SIG-M5 treated with dmso at 0.1 percent for 504 hours (cell line): Measurements from ENCODE around the gene DLG2.

ENCODE experiments used
- DNase-seq: peaks from one replicate; lab custom pipeline; 2025; ENCODE audit not compliant: unreplicated experiment; lab: John Stamatoyannopoulos, UW

Gene DLG2

DNA sequence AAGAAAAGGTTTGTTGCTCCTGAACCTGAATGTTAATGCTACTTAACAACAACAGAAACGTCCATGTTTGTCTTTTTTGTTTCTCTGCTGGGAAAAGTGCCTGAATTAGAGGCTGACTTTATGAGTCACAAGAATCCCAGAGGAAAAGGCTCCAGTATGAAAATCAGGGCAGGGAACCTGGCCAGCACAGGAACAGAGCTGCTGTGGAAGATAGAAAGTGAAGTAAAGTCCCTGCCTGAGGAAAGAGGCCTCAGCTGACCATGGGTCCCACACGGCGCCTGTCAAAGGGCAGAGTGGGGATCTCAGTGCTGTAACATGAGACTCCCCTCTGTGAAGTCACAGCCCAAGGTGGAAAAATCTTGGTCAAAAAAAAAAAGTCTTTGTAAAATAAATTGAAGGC lies 1708.7 kb downstream of the DLG2 start:
- no peak for DNase-seq

DNA sequence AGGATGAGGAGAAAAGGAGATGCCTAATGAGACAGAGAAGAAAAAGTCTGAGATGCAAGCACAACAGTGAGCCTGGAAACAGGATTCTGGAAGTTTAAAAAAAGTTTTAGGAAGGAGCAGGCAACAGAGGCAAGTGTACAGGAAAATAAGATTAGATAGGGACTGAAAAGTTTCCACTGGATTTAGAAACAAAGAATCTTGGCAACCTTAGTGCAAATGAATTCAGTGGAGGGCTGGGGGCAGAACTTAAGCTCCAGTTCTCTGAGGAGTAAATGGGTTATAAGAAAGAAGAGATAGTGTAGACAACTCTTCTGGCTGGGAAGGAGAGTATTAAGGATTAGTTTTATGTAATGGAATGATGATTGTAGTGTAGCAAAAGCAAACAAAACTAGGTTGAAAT lies 1712.1 kb downstream of the DLG2 start:
- DNase-seq = no peak

DNA sequence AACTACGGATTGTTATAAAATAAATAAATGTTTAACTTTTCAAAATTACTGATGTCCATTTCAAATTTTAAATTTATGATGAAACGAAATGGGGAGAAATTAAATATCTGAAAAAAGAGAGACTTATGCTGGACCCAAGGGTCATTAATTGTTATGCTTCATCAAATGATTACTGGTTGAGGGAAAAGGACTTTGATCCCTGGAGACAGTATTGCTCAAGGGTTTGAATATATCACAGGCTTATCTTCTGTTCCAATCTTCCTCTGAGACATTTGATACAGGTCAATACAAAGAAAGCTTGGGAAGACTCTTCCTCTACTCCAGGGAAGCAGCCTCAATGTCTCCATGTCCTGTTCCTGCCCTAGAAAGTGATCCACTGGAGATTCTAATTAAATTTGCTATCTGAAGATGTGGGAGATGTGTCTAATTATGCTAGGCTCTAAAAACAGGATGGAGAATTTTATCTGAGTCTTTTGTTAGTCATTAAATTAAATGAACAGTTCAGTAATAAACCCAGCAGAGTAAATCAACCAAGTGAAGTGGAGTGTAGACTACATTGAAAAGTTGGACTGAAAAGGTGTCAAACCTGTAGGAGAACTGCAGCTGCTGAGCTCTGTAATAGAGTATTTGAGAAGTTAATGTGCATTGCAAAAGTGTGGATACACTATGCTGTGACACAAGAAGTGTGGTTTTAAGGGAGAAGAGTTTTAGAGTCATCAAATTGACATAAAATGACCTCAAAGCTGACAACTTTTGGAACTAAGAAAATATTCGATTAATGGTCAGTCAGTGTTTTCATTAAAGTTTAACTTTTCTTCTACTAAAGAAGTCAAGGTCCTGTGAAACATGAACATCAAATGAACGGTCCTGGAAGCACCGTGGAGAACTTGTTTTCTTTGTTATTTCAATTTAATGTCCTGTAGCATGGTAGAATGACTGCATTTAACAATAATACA lies 1717.3 kb downstream of the DLG2 start:
- DNase-seq = no peak

- DNase-seq = no peak
Measured at GRCh38 chr11:83908298-83908856, 1718.8 kb downstream of the DLG2 start.

GRCh38 chr11:83895516-83895915 lies 1731.6 kb downstream of the DLG2 start:
- no peak for DNase-seq

GRCh38 chr11:83881428-83881827 lies 1745.7 kb downstream of the DLG2 start:
- no peak for DNase-seq

DNA sequence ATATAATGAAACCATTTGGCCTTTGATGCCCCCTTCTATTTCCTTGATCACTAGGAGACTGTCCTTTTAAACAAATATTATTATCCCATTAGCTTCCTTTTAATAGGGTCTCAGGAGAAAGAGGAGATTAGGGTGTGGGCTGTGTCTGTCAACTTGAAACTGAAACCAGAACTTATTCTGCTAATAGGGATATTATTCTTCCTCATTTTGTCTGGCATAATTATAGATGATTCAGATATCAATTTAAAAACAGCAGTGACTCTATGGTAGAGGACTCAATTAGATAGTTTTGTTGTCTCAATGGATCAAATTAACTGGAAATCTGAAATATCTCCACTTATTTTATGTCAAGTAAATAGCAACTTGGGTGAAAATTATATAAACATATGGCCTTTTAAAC lies 1756.1 kb downstream of the DLG2 start:
- DNase-seq = no peak

- DNase-seq = no peak
Measured at GRCh38 chr11:83866655-83867054, 1760.5 kb downstream of the DLG2 start.

GRCh38 chr11:83865636-83866461 lies 1761.3 kb downstream of the DLG2 start:
- DNase-seq = no peak

GRCh38 chr11:83864412-83865057 lies 1762.6 kb downstream of the DLG2 start:
- DNase-seq = no peak

GRCh38 chr11:83863272-83863671 lies 1763.9 kb downstream of the DLG2 start:
- no peak for DNase-seq

DNA sequence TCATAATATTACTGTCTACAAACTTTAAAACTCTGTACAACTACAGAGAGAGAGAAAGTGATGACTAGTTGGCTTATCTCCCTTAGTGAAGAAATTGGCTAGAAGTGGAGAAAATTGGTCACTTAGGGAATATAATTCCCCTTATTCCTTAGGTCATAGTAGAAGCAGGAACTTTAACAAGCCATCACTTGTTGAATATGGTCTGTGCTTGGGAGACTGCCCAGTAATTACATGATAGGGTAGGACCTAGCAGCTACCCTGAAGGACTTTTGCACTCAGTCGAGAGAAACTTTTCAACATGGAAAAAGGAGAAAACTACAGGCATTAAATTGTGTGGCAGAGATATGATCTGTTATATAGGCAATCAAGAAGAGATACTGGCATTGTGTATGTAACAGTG lies 1764.5 kb downstream of the DLG2 start:
- no peak for DNase-seq

- no peak for DNase-seq
Measured at GRCh38 chr11:83862033-83862432, 1765.1 kb downstream of the DLG2 start.

DNA sequence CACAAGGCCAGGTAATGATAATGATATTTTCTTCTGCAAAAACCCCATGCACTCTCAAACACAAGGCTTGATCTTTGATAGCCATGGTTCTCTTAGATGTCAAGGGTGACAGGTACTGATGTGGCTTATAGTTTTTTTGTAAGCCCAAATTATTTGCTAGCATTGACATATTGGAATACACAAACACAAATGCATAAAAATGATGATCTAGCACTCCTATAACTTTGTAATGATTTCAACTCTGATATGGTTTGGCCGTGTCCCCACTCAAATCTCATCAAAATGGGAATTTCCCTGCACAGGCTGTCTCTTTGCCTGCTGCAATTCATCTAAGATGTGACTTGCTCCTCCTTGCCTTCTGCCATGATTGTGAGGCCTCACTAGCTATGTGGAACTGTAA lies 1768.5 kb downstream of the DLG2 start:
- no peak for DNase-seq

GRCh38 chr11:83855237-83855636 lies 1771.9 kb downstream of the DLG2 start:
- DNase-seq = no peak

GRCh38 chr11:83852775-83853442 lies 1774.2 kb downstream of the DLG2 start:
- DNase-seq = no peak

DNA sequence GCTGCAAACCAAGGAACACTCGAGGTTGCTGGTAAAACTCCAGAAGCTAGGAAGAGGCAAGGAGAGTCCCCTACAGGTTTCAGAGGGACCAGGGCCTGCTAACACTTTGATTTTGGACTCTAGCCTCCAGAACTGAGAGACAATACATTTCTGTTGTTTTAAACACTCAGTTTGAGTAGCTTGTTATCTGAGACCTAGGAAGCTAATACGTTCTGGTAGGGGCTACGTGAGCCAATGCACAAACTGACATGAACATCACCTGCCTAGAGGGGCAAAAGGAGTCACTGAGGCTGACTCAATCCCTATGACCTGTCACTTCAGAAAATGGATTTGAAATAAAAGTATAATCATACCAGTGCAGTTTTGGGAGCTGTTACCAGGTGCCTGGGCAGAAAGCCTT lies 1775.1 kb downstream of the DLG2 start:
- DNase-seq = no peak

GRCh38 chr11:83847467-83848034 lies 1779.6 kb downstream of the DLG2 start:
- no peak for DNase-seq

- DNase-seq = no peak
Measured at GRCh38 chr11:83845797-83846196, 1781.3 kb downstream of the DLG2 start.

DNA sequence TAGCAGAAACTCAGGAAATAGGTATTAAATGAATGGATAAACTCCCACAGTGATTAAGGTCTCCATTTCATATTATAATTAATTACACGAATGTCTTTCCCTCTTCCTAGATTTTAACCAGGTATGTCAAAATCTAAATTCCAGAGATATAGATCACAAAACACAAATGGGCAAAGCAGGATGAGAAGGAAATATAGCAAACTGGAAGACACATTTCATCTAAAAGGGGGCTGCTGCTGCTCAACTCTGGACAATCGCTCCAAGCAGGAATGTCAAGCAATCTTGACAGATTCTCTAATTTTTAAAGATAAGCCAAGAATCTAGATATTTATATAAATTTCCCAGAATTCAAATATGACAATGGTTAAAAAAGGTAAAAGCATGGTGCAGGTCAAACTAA lies 1786.8 kb downstream of the DLG2 start:
- no peak for DNase-seq
